Testis (tissue), 2 donors: ENCODE measurements around the gene RAPGEF4.

ENCODE experiments used
- CTCF ChIP-seq, 3 experiments: fragments of 450-650 bp in 2 of 3; fragments of 200-600 bp in 1 of 3; sonication (generic) in 1 of 3; IDR thresholded peaks; one replicate each; pipeline ENCODE4 v1.5.1; 2016 to 2019; ENCODE audit warnings: antibody characterized with exemption in 3 of 3, mild to moderate bottlenecking in 2 of 3, moderate library complexity in 1 of 3
- POLR2A ChIP-seq: fragments of 450-650 bp; IDR thresholded peaks from one replicate; pipeline ENCODE4 v1.6.1; 2017; ENCODE audit warnings: antibody characterized with exemption, mild to moderate bottlenecking, moderate library complexity

- TF ChIP-seq CTCF (IDR thresholded peaks at IDR 0.05) (no peak), POLR2A (no peak)
These were observed 314.2 kb downstream of the RAPGEF4 start for GRCh38 chr2:173049831-173050230.
